ENCODE results near the gene RABGAP1L.
"Not testable (repeated sequence)": the region's sequence is repeated elsewhere in the genome, so short reads cannot be mapped to it uniquely, and the experiment has no call there.

Gene RABGAP1L

DNA sequence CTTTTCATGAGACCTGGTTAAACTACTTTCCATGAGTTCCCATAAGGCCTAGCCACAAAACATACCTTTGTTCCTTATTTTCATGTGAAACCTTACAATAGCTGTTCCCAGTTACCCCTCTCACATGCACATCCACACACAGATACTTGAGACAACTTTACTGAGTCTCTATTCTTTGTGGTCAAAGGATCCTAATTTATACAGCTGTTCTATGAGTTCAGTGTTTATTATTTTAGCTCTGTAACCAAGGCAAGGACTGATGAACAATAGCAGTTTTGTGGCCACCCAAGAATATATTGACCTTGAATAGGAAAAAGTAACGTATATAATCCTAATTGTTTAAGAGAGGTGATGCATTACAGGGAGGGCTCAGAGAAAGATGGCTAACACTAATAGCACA lies 679.9 kb downstream of the RABGAP1L start:
- DNase-seq, result no peak

GRCh38 chr1:174841747-174842146 lies 682.4 kb downstream of the RABGAP1L start:
- DNase-seq, result no peak

DNA sequence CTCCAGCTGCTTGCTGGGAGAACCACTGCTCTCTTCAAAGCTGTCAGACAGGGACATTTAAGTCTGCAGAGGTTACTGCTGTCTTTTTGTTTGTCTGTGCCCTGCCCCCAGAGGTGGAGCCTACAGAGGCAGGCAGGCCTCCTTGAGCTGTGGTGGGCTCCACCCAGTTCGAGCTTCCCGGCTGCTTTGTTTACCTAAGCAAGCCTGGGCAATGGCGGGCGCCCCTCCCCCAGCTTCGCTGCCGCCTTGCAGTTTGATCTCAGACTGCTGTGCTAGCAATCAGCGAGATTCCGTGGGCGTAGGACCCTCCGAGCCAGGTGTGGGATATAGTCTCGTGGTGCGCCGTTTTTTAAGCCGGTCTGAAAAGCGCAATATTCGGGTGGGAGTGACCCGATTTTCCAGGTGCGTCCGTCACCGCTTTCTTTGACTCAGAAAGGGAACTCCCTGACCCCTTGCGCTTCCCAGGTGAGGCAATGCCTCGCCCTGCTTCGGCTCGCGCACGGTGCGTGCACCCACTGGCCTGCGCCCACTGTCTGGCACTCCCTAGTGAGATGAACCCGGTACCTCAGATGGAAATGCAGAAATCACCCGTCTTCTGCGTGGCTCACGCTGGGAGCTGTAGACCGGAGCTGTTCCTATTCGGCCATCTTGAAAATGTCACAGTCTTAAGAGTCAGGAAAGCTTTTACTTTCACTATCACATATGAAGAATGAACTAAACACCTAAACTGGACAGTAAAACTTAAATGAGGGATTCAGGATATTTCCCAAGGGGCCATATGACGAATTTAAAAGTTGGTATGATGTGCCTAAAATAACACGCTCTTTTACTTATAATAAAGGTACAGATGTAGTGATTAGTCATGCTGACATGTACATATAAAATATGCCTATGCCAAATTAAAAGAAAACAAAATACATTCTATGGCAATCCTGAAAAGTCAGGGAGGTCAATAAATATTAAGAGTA lies 689.6 kb downstream of the RABGAP1L start:
- not testable (repeated sequence) for DNase-seq

- DNase-seq, result no peak
Observed at GRCh38 chr1:174850726-174851125, 691.4 kb downstream of the RABGAP1L start.

GRCh38 chr1:174858301-174858700 lies 699.0 kb downstream of the RABGAP1L start:
- DNase-seq, result no peak

DNA sequence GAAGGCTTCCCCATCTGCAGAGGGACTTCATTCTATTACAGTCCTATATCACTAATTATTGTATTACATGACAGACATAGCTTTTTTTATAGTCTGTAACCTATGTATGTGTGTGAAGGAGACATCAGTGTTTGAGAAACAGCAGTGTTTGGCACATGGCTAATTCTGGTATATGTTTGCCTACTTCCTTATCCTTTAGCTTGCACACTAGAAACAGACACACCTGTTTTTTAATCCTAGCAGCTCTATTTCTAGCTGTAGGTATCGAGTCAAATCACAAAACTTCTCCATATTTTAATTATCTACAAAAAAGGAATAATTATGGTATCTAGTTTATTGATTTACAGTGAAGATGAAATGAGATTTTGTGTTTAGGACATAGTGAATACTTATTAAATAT lies 711.0 kb downstream of the RABGAP1L start:
- DNase-seq, result no peak

DNA sequence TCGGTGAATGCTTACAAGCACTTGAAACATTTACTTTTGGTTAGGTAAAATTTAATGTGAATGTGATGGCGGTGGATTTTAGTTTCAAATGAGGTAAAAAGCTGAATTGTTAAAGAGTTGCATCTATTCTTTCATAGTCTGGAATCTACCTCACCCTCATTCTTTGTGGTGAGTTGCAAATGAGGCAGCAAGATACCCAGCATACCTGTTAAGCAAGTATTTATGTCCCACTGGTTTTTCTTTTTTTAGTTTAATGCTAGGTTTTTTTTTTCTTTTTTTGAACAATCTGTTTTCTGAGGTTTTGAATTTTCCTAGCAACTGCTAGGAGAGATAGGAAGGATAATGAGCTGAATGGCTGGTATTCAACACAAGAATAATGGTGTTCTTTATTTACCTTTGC lies 712.6 kb downstream of the RABGAP1L start:
- DNase-seq, result no peak

- DNase-seq, result no peak
Observed at GRCh38 chr1:174872615-174873058, 713.3 kb downstream of the RABGAP1L start.

DNA sequence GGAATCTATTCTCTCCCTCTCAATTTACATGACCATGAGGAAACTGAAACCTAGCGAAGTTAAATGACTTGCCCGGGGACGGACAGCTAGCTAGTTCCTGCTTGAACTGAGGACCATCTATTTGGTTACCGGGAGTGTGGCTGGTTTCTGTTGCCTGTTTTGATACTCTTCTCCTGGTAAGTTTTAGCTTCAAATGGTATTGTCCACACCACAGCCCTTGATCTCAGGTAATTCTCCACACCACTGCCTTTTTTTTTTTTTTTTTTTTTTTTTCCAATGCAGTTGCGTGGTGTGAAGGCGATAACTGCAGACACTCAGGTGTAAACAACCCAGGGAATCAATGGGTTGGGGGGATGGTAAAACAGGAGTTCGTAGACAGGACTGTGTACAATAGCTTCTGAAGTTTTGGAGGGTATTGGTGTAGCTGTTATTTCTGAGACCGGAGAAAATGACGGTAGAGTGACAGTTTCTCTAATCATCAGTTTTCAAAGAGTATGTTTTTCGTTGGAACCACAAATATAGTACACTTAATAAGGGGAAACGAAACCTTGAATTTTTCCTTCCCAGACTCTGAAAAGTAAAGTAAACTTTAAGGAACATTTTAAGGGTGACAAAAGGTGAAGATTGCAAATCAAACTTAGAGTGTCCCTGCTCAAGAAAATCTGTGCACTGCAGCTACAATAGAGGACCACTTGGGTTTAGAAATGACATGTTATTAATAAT lies 715.2 kb downstream of the RABGAP1L start:
- no peak for DNase-seq

GRCh38 chr1:174875306-174875705 lies 716.0 kb downstream of the RABGAP1L start:
- no peak for DNase-seq

GRCh38 chr1:174877208-174877673 lies 717.9 kb downstream of the RABGAP1L start:
- no peak for DNase-seq

DNA sequence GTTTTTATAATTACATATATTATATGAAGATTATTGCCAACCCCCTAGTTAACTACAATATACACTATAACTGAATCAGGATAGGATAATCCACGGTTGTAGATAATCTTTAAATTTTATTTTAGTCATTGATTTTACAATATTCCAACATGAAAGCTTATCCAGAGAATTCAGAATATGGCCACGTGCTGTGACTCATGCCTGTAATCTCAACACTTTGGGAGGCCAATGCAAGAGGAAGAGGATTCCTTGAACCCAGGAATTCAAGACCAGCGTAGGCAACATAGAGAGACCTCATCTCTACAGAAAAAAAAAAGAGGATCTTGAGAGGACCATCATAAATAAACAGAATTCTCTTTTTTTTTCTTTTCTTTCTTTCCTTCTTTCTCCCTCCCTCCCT lies 720.9 kb downstream of the RABGAP1L start:
- no peak for DNase-seq

GRCh38 chr1:174883409-174883808 lies 724.1 kb downstream of the RABGAP1L start:
- DNase-seq, result no peak

GRCh38 chr1:174884038-174884437 lies 724.7 kb downstream of the RABGAP1L start:
- DNase-seq, result no peak

GRCh38 chr1:174884566-174884965 lies 725.2 kb downstream of the RABGAP1L start:
- DNase-seq, result no peak

GRCh38 chr1:174890024-174890423 lies 730.7 kb downstream of the RABGAP1L start:
- no peak for DNase-seq

GRCh38 chr1:174892016-174892415 lies 732.7 kb downstream of the RABGAP1L start:
- no peak for DNase-seq

DNA sequence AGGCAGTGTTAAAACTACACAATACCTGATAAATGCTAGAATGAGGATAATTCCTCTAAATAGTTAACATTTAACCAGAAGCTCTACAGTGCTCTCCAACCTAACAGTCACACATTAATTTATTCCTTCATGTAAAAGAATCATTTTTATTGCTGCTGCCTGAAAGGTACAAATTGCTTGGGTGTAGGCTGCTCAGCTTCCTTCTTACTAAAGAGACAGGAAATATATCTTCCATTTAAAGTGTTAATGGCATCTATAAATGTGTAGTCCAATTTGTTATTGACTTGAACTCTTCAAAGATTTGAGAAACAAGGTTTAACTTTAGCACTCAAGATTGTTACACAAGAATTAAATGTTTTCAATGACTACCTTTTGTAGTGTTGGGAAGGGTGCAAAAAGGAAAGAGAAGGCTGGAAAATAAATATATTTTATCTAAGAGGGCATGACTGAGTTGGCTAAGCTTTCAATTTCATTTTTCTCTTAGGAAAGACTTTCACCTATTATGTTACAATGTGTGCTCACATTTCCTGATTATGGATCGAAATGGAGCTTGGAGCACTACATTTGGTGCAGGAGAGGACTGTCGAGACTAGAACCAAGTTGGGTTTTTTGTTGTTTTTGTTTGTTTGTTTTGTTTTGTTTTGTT lies 734.9 kb downstream of the RABGAP1L start:
- DNase-seq, result no peak

- DNase-seq, result not testable (repeated sequence)
Observed at GRCh38 chr1:174895610-174896009, 736.3 kb downstream of the RABGAP1L start.

DNA sequence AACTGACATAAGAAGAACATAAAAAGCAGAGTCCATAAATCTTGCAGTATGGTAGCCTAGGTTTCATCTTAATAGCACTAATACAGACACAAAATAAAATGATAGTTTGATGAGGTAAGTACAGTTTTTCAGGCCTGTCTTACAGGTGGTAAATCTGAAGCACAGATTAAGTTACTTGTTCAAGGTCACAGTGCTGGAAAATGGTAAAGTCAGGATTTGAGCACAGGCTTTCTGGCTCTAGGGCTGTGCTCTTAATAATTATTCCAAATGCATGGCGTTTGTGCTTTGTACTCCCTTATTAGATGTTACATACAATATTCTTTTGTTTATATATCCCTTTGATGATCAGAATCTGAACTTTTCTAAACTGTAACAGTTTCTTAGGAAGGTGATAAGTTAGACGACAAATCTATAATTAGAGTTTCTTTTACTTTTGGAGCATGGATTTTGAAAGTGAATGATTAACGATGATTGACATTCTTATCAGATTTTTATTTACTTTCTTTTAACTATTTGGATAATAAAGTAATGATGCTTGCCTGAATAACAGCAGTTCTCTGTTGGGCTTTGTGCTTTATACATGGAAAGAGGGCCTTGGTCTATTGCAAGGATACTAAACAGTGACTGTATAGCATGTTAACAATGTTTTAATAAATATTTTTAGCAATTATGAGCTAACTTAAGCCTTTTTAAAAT lies 738.9 kb downstream of the RABGAP1L start:
- no peak for DNase-seq

DNA sequence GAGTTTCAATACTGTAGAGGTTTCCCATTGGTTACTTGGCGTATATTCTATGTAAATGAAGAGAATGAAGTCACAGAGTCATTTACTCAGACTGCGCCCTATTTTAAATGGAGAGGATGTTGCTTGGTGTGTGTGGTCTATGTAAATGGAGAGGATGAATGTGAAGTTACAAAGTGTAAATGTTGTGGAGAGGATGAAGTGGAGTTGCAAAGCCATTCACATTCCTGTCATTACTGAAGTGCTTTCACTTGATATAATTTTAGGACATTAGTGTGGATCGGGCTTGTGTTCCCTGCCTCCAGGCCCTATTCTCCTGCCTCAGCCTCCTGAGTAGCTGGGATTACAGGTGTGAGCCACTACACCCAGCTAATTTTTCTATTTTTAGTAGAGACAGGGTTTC lies 741.0 kb downstream of the RABGAP1L start:
- DNase-seq, result no peak

GRCh38 chr1:174902531-174903099 lies 743.3 kb downstream of the RABGAP1L start:
- DNase-seq, result no peak
